HL-60 (cell line): ENCODE results near the gene SLC25A18.

ENCODE experiments used
- DNase-seq, 2 experiments: peaks; one replicate each; pipeline ENCODE4 v3.0.0-alpha.2; 2010 to 2020; ENCODE audit warnings: low read depth in 1 of 2, low spot score in 1 of 2
- H3K27ac ChIP-seq: fragments of 250-450 bp; sonication (Bioruptor Pico); replicated peaks from 2 replicates; pipeline ENCODE4 v1.5.1; 2020; ENCODE audit warnings: mild to moderate bottlenecking, moderate library complexity
- H3K27me3 ChIP-seq: fragments of 250-450 bp; sonication (Bioruptor Pico); 2 replicates; pipeline ENCODE4 v1.5.1; 2021; ENCODE audit warnings: mild to moderate bottlenecking, moderate library complexity; ENCODE audit not compliant: insufficient read depth, poor library complexity, severe bottlenecking
- H3K4me3 ChIP-seq: replicated peaks from 2 replicates; pipeline ENCODE4 v1.5.1; 2011; ENCODE audit warnings: mild to moderate bottlenecking, control low read depth, low read length; ENCODE audit not compliant: insufficient read depth
- CTCF ChIP-seq: IDR thresholded peaks from one replicate; pipeline ENCODE4 v1.5.1; 2011; ENCODE audit warnings: low read length, control low read depth, inconsistent platforms; ENCODE audit not compliant: insufficient read depth
- GABPA ChIP-seq: IDR thresholded peaks from 2 replicates; pipeline ENCODE4 v1.6.1; 2012; ENCODE audit warnings: low read depth
- POLR2AphosphoS5 ChIP-seq: IDR thresholded peaks from 2 replicates; pipeline ENCODE4 v1.6.1; 2012; ENCODE audit warnings: low read depth
- REST ChIP-seq: IDR thresholded peaks from 2 replicates; pipeline ENCODE4 v1.6.1; 2012; ENCODE audit warnings: low read depth; ENCODE audit not compliant: insufficient replicate concordance
- SPI1 ChIP-seq: IDR thresholded peaks from 2 replicates; pipeline ENCODE4 v1.6.1; 2012; ENCODE audit warnings: low read depth, mild to moderate bottlenecking, borderline replicate concordance

SLC25A18 gene

GRCh38 chr22:17549655-17550054, 13.6 kb upstream of the SLC25A18 start:
- H3K27ac ChIP-seq = no peak overlapping the region
- no peaks in the 10 kb centered on the region for H3K27me3 ChIP-seq
- DNase-seq = no peak
- H3K4me3 ChIP-seq = no peak overlapping the region
- TF ChIP-seq REST = no peak
- TF ChIP-seq SPI1 = no peak
- TF ChIP-seq CTCF = no peak
- TF ChIP-seq POLR2AphosphoS5 = no peak
- TF ChIP-seq GABPA = no peak

- DNase-seq = no peak
- no peak overlapping the region for H3K4me3 ChIP-seq
- TF ChIP-seq GABPA = no peak
- TF ChIP-seq SPI1 = no peak
- TF ChIP-seq POLR2AphosphoS5 = no peak
- no peak for TF ChIP-seq REST
- TF ChIP-seq CTCF = no peak
- H3K27ac ChIP-seq = no peak overlapping the region
- H3K27me3 ChIP-seq = no peaks in the 10 kb centered on the region
Observed at GRCh38 chr22:17552737-17553136, 10.6 kb upstream of the SLC25A18 start.

- TF ChIP-seq POLR2AphosphoS5 (no peak), GABPA (no peak), REST (no peak), CTCF (no peak), SPI1 (no peak)
- H3K27me3 ChIP-seq = no peaks in the 10 kb centered on the region
- no peak for DNase-seq
Observed at GRCh38 chr22:17554814-17555213, 8.5 kb upstream of the SLC25A18 start.

More at GRCh38 chr22:17554814-17555213, 8.5 kb upstream of the SLC25A18 start:
- Histone ChIP-seq H3K27ac (no peak overlapping the region), H3K4me3 (no peak overlapping the region)
